ENCODE data around the gene FRAT1. TPM values are rescaled to one million over a fixed set of nuclear protein-coding genes. Genes with fewer than 3 reads are reported as not detected.
A peak's percentile ranks its signal among the peaks of the same experiment; 100 is the strongest.

FRAT1 gene
- total and polyA plus RNA-seq, 2 of the 13 experiments (the other 11 are each of a cell fraction or from before 2014, with no cell fraction given): 1.7 to 2.3 TPM

- TF ChIP-seq ATF4 (CRISPR knock-in tag; IDR thresholded peaks at IDR 0.05) (no peak), JDP2 (CRISPR knock-in tag; IDR thresholded peaks at IDR 0.05; ENCODE audit: borderline replicate concordance) (no peak), ZNF225 (CRISPR knock-in tag; IDR thresholded peaks at IDR 0.05) (no peak), ZNF512 (CRISPR knock-in tag; IDR thresholded peaks at IDR 0.05) (no peak), ZKSCAN5 (CRISPR knock-in tag; IDR thresholded peaks at IDR 0.05) (no peak), SNAPC2 (CRISPR knock-in tag; IDR thresholded peaks at IDR 0.05) (0 out of 2 replicates have a peak, but pooled peaks have one; percentile 46), CEBPG (CRISPR knock-in tag; IDR thresholded peaks at IDR 0.05) (no peak), GABPA (IDR thresholded peaks at IDR 0.05; ENCODE audit: low read depth, low read length) (no peak), GABPA (CRISPR knock-in tag; IDR thresholded peaks at IDR 0.05; ENCODE audit: low read depth) (0 out of 2 replicates have a peak, but pooled peaks have one; percentile 24), ZNF501 (CRISPR knock-in tag; IDR thresholded peaks at IDR 0.05) (peak; percentile 52), ZNF468 (CRISPR knock-in tag; IDR thresholded peaks at IDR 0.05) (no peak), KMT2A (CRISPR knock-in tag; IDR thresholded peaks at IDR 0.05) (peak; percentile 65; the same call in 1 of the 2 replicates), NFYC (CRISPR knock-in tag; IDR thresholded peaks at IDR 0.05) (no peak)
- TF ChIP-seq, protein P1, sequence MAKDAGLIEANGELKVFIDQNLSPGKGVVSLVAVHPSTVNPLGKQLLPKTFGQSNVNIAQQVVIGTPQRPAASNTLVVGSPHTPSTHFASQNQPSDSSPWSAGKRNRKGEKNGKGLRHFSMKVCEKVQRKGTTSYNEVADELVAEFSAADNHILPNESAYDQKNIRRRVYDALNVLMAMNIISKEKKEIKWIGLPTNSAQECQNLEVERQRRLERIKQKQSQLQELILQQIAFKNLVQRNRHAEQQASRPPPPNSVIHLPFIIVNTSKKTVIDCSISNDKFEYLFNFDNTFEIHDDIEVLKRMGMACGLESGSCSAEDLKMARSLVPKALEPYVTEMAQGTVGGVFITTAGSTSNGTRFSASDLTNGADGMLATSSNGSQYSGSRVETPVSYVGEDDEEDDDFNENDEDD (CRISPR knock-in tag; IDR thresholded peaks at IDR 0.05; ENCODE audit: borderline replicate concordance): no peak
- TF ChIP-seq, protein P2, sequence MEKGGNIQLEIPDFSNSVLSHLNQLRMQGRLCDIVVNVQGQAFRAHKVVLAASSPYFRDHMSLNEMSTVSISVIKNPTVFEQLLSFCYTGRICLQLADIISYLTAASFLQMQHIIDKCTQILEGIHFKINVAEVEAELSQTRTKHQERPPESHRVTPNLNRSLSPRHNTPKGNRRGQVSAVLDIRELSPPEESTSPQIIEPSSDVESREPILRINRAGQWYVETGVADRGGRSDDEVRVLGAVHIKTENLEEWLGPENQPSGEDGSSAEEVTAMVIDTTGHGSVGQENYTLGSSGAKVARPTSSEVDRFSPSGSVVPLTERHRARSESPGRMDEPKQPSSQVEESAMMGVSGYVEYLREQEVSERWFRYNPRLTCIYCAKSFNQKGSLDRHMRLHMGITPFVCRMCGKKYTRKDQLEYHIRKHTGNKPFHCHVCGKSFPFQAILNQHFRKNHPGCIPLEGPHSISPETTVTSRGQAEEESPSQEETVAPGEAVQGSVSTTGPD (CRISPR knock-in tag; IDR thresholded peaks at IDR 0.05): no peak
- TF ChIP-seq, protein P3, sequence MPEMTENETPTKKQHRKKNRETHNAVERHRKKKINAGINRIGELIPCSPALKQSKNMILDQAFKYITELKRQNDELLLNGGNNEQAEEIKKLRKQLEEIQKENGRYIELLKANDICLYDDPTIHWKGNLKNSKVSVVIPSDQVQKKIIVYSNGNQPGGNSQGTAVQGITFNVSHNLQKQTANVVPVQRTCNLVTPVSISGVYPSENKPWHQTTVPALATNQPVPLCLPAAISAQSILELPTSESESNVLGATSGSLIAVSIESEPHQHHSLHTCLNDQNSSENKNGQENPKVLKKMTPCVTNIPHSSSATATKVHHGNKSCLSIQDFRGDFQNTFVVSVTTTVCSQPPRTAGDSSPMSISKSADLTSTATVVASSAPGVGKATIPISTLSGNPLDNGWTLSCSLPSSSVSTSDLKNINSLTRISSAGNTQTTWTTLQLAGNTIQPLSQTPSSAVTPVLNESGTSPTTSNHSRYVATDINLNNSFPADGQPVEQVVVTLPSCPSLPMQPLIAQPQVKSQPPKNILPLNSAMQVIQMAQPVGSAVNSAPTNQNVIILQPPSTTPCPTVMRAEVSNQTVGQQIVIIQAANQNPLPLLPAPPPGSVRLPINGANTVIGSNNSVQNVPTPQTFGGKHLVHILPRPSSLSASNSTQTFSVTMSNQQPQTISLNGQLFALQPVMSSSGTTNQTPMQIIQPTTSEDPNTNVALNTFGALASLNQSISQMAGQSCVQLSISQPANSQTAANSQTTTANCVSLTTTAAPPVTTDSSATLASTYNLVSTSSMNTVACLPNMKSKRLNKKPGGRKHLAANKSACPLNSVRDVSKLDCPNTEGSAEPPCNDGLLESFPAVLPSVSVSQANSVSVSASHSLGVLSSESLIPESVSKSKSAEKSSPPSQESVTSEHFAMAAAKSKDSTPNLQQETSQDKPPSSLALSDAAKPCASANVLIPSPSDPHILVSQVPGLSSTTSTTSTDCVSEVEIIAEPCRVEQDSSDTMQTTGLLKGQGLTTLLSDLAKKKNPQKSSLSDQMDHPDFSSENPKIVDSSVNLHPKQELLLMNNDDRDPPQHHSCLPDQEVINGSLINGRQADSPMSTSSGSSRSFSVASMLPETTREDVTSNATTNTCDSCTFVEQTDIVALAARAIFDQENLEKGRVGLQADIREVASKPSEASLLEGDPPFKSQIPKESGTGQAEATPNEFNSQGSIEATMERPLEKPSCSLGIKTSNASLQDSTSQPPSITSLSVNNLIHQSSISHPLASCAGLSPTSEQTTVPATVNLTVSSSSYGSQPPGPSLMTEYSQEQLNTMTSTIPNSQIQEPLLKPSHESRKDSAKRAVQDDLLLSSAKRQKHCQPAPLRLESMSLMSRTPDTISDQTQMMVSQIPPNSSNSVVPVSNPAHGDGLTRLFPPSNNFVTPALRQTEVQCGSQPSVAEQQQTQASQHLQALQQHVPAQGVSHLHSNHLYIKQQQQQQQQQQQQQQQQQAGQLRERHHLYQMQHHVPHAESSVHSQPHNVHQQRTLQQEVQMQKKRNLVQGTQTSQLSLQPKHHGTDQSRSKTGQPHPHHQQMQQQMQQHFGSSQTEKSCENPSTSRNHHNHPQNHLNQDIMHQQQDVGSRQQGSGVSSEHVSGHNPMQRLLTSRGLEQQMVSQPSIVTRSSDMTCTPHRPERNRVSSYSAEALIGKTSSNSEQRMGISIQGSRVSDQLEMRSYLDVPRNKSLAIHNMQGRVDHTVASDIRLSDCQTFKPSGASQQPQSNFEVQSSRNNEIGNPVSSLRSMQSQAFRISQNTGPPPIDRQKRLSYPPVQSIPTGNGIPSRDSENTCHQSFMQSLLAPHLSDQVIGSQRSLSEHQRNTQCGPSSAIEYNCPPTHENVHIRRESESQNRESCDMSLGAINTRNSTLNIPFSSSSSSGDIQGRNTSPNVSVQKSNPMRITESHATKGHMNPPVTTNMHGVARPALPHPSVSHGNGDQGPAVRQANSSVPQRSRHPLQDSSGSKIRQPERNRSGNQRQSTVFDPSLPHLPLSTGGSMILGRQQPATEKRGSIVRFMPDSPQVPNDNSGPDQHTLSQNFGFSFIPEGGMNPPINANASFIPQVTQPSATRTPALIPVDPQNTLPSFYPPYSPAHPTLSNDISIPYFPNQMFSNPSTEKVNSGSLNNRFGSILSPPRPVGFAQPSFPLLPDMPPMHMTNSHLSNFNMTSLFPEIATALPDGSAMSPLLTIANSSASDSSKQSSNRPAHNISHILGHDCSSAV (CRISPR knock-in tag; IDR thresholded peaks at IDR 0.05; ENCODE audit: borderline replicate concordance): no peak
These were observed 13.7 kb downstream of the FRAT1 start (continued) for GRCh38 chr10:97332591-97333350.

Data from HepG2 (cell line).